Measurements from ENCODE around the gene SEZ6L.

GRCh38 chr22:26234296-26234695 is 65.0 kb downstream of the SEZ6L start:
- TF ChIP-seq CTCF (IDR thresholded peaks at IDR 0.05) (no peak), POLR2A (IDR thresholded peaks at IDR 0.05) (no peak)
